HG03575 (cell line): ENCODE results near the gene ZC4H2.
"Not testable (repeated sequence)": the region's sequence is repeated elsewhere in the genome, so short reads cannot be mapped to it uniquely, and the experiment has no call there.

Source experiments
- ATAC-seq: cut with Tn5 transposase; IDR thresholded peaks from one replicate; pipeline ENCODE4 v1.9.1; 2021; ENCODE audit not compliant: unreplicated experiment, insufficient number of reproducible peaks, low FRiP score; ENCODE audit errors: extremely low read depth

The ZC4H2 gene, protein sequence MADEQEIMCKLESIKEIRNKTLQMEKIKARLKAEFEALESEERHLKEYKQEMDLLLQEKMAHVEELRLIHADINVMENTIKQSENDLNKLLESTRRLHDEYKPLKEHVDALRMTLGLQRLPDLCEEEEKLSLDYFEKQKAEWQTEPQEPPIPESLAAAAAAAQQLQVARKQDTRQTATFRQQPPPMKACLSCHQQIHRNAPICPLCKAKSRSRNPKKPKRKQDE

DNA sequence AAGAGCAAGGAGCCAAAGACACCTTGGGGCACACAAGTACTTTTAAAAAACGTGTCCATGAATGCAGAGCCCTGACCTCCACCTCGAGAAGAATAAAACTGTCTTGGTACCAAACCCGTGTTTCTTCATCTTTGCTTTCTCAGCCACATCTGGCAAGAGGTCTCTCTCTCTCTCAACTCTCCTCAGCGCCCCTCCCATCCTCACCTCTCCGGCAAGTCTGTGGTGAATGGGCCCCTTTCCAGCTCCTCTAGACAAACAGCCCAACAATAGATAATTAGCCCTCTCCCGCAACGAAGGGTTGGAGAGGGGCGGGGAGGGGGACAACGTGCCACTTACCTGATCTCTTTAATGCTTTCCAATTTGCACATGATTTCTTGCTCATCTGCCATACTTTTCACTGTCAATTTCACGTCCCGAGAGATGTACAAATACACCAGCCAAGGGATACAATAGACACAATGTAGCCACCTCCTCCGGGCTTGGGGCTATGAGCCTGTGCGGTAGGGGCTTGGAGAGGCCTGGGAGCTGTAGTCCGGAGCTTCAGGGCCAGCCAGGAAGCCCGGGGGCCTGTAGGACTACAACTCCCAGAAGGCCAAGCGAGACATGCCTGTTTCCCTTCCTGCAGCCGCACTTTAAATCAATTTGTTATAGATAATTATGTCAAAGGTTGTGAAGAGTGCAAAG is at the start of gene ZC4H2:
Gene ZC4H2, minus strand, starts transcription at position 462 of the 684 bp plus-strand sequence. Its CDS starts 73 bp downstream, at position 389.
- peak; percentile 90 for ATAC-seq

- no peak for ATAC-seq
These were observed 41.2 kb upstream of the ZC4H2 start for GRCh38 chrX:65017451-65017850.

DNA sequence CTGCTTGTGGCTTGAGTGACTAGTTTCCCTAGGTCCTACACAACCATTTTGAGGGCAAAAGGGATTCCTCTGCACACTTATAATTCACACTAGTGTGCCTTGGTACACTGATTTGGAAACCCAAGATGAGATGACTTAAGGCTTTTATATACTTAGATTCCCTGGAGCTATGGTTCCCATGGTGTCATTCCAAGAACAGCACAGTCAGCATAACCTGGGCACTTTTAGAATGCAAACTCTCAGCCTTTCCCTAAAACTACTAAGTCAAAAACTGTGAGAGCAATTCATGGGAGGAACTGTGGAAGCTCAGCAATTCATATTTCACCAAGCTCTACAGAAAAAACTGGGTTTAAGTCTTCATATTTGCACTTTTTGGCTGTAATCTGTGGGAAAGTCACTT is 38.0 kb upstream of the ZC4H2 start:
- no peak for ATAC-seq

- ATAC-seq: no peak
These were observed 33.2 kb upstream of the ZC4H2 start for GRCh38 chrX:65009459-65009858.

DNA sequence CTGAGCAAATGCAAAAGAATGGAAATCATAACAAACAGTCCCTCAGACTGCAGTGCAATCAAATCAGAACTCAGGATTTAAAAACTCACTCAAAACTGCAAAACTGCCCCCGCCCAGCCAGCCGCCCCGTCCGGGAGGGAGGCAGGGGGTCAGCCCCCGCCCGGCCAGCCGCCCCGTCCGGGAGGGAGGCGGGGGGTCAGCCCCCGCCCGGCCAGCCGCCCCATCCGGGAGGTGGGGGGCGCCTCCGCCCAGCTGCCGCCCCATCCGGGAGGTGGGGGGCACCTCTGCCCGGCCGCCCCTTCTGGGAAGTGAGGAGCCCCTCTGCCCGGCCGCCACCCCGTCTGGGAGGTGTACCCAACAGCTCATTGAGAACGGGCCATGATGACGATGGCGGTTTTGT is 26.0 kb upstream of the ZC4H2 start:
- ATAC-seq: not testable (repeated sequence)

- ATAC-seq: no peak
These were observed 20.6 kb upstream of the ZC4H2 start for GRCh38 chrX:64996805-64997204.

GRCh38 chrX:64994131-64994798 is 18.0 kb upstream of the ZC4H2 start:
- no peak for ATAC-seq

DNA sequence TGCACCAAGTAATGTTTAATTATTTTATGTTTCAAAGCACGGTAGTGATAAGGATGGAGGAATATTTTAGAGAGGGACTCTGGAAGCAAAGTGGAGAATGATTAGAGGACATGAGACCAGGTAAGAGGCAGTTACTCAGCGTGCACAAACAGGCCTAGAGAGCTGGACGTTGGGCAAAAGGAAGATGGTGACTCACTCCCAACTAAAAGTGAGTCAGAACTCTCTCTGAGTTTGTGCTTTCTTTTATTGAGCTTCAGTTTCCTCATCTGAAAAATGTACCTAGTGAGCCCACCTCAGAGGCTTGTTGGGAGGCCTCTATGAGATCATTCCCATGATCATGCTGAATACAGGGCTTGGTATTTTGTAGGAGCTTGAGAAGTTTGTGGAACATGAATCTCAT is 1.6 kb upstream of the ZC4H2 start:
- no peak for ATAC-seq

DNA sequence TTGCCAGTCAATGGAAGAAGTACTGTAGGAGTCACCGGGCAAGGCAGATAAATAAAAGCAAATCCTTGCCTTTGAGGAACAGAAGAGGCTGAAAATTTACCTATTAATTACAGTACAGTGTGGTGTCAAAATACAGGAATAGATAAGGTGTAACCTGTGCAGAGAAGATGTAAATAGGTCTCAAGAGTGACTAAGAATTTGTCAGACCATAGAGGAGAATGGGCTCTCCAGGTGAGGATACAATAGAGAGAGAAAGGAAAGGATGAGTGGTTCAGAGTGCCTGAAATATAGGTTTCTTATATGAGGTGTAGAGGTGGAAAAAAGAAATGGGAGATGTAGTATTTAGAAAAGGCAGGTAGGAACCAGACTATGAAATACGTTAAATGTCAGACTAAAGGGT is 801 bp upstream of the ZC4H2 start:
- ATAC-seq: no peak

DNA sequence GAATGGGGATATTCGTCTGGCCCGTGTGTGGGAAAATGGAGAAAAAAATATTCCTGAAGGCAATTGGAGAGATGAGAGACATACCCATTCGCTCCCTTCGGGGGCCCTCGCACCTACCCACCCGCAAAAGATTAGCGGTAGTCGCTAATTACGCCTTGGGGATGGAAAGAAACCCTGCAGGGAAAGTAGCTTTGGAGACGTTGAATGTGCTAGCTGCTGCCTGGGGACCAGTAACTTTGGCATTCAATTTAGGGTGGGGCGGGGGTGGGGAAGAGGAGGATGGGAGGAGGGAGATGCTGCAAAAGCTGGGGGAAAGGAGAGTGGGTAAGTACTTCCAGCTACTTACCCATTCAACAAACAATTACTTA is 407 bp upstream of the ZC4H2 start:
- peak; percentile 16 for ATAC-seq

DNA sequence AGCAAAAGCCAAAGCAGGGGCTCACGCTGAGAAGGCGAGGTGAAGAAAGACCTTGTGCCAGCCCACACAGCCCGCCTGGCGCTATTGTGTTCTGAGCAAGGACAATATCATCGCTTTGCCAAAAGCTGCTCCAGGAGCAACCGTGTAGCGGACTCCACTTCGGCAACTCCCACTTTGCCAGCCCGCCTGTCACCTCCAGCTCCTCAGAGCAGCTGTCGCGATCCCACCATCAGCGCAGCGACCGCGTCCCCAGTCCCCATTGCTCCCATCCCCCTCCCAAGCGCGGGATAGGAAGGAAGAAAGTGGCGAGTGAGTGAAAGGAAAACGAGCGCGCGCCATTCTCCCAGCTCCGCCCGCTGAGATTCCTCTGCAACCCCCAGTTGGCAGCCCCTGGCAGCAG is 759 bp downstream of the ZC4H2 start:
- no peak for ATAC-seq

DNA sequence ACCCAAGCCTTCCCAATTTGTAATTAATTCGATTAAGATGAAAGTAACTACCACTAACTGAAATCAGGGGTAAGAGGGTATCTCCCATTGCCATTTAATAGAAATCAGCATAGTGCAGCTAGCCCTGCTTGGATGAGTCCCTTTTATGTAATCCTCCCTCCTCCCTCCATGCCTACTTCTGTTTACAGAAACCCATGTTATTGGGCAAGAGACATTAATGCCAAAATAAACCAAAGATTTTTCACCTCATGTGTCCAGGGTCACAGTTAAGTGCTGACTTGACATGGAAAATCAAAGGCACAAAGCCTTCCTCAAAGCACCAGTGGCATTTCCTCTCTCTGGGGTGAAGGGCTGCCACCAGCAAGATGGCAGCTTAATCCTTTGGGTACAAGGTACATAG is 50.8 kb downstream of the ZC4H2 start:
- no peak for ATAC-seq

GRCh38 chrX:64908121-64908520 is 68.1 kb downstream of the ZC4H2 start:
- ATAC-seq: no peak

DNA sequence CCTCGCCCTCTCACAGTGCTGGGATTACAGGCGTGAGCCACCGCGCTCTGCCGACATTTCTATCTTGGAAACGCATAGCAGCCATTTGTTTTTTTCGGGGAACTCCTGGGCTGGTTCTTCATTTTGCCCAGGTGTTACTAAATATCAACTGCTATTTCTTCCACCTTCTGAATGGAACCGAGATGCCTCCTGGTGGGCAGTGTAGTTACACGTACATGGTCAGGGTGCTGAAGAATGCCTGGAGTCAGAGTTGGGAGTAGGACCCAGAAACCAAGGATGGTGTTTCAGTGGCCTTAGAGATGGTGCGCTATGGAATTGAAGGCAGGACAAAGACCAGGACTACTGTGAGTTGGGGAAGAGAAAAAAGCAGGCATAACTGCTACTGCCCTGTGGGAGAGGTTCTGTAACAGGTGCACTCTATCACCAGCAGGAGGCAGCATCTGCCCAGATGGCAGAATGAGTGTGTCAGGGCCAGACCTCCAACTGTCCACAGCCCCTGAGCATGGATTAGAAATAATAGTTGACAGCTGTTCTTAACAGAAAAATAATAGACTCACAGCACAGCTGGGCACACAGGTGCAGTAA is 81.7 kb downstream of the ZC4H2 start:
- no peak for ATAC-seq

GRCh38 chrX:64885850-64886249 is 90.4 kb downstream of the ZC4H2 start:
- no peak for ATAC-seq

- not testable (repeated sequence) for ATAC-seq
These were observed 97.5 kb downstream of the ZC4H2 start for GRCh38 chrX:64878709-64879108.

- ATAC-seq: no peak
These were observed 109.0 kb downstream of the ZC4H2 start for GRCh38 chrX:64867217-64867616.
